NOMO-1 treated with dmso at 0.1 percent for 144 hours (cell line): ENCODE results near the gene SLC16A8.
"Not testable (repeated sequence)": the region's sequence is repeated elsewhere in the genome, so short reads cannot be mapped to it uniquely, and the experiment has no call there.

ENCODE experiments used
- DNase-seq: peaks from one replicate; lab custom pipeline; 2025; ENCODE audit not compliant: unreplicated experiment; lab: John Stamatoyannopoulos, UW

Gene SLC16A8

DNA sequence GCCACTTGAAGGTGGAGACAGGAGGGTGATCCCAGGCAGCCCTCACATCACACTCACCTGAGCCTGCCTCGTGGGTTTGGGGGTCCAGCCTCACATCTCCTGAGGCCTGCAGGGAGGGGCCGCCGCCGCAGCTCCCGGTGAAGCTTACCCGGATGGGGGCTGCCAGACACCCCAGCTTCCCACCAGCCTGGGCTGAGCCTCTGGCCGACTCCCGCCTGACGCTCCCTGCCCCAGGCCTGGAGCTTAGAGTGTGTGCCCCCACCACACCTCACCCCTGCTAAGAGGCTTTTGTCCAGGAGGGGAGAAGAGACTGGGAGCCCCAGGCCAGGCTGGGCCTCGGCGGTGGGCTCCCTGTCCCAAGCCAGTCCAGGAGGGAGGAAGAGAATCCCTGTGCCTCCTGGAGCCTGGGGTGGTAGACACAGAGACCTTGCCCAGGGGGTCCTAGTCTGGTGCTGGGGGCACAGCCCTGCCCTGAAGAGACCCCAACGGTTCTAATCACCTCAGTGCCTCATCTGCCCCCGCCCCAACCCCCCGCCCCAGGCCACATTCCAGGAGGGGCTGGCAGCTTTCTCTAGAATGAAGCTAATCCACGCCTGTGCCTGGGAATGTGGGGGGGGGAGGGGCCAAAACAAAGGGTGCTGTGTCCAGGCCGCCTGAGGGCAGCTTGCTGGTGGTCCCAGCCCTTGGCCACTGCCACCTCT, at the start of gene SLC16A8:
SLC16A8 (minus strand) TSS at position 254 of the 701 bp plus-strand sequence. CDS start 1,311 bp downstream, outside the sequence.
- DNase-seq: no peak

GRCh38 chr22:38133331-38133730, 49.3 kb upstream of the SLC16A8 start:
- no peak for DNase-seq

GRCh38 chr22:38132794-38133193, 48.8 kb upstream of the SLC16A8 start:
- no peak for DNase-seq

DNA sequence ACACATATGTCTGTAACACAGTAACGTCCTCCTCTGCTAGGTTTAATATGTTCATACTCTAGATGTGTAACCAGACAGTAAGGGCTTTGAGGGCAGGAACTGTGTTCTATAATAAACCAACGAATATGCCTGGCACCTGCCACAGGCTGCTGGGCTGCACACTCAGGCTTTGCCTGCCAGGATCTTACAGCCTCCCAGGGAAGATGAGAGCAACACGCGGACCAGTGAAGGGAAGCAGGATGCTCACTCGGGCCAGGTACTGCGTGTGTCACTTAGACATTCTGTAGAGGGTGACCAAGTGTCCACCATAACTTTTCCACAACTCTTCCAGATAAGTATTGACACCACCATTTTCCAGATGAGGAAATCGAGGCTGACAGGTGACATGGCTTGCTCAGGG, 48.2 kb upstream of the SLC16A8 start:
- DNase-seq: no peak

DNA sequence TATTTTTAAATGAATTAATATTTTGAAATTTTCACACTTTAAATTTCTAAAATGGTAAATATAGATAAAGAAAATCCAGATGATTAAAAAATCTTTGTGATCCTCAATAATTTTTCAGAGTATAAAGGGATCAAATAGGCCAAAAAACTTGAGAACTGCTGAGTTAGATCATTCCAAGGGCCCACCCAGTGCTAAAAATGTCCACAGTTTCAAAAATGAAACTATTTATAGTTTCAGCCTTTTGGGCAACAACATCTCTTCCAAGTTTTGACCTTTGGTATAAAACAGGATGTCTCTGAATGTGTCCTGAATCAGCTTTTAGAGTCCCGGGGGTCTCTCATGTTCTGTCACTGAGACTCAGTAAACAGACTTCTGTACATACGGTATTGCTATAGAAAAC, 47.4 kb upstream of the SLC16A8 start:
- no peak for DNase-seq

- DNase-seq: no peak
Measured at GRCh38 chr22:38129856-38130255, 45.9 kb upstream of the SLC16A8 start.

DNA sequence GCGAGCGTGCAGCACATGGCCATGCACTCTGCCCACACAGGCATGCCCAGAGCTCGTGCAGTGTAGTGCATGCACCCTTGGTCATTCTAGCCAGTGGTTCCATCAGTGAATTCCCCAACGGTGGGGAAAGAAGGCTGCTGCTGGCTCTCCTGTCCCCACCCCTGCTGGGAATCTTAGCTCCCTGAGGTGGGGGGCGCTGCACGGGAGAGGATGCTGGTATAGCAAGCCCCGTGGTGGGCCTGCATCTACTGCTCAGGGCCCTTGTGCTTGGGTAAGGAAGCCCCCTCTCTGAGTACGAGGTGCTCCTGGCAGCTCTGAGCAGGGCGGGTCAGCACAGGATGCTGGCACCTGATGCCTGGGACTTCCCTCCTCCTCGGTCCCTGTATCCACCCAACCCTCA, 45.0 kb upstream of the SLC16A8 start:
- no peak for DNase-seq

DNA sequence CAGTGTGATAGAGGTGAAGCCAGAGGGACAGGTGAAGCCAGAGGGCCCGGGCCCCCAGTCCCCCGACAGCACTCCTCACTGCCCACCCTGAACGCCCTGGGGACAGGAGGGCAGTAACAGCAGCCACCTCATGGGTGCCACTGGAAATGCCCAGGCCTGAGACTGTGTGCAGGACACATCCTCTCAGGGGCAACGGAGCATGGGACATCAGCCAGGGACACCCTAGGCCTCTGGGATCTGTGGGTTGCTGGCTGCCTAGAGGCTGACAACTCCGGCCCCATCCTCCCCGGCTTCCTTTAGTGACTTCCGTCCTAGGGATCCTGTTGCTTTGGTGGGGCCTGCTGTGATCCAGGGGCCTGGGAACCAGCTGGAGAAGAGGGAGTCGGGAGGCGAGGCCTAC, 43.9 kb upstream of the SLC16A8 start:
- DNase-seq: no peak

DNA sequence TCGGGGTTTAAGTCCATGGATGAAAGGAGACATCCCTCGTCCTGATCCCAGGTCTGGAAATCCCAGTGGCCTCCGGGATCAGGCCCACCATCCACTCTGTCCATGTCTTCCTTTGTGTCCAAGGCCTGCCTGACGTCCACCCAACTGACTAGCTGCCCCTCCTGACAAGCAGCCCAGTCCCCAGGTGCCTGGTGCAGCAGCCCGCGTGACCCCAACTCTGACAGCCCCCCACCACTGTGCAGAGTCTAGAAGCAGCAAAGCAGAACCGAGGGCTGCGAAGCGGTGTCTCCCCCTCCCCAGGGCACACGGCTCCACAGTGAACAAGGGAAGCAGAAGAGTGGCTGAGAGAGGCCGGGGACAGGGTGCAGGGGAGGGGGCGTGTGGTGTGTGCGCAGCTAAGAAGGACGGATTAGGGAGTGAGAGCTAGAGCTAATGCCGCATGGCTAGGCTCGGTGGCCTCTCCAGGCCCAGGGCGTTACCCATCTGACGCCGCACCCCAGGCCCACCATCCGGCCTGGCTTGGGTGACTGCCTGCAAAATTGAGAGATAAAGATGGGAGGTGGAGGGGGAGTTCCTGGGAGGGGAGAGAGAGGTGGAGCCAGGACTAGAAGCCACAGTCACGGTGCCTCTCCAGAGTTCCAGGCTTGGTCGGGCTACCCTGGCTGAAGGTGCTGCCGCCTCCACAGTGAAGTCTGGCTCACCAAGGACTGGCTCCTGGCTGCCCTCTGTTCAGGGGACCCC, 43.1 kb upstream of the SLC16A8 start:
- no peak for DNase-seq

GRCh38 chr22:38125751-38126201, 41.8 kb upstream of the SLC16A8 start:
- DNase-seq: no peak

DNA sequence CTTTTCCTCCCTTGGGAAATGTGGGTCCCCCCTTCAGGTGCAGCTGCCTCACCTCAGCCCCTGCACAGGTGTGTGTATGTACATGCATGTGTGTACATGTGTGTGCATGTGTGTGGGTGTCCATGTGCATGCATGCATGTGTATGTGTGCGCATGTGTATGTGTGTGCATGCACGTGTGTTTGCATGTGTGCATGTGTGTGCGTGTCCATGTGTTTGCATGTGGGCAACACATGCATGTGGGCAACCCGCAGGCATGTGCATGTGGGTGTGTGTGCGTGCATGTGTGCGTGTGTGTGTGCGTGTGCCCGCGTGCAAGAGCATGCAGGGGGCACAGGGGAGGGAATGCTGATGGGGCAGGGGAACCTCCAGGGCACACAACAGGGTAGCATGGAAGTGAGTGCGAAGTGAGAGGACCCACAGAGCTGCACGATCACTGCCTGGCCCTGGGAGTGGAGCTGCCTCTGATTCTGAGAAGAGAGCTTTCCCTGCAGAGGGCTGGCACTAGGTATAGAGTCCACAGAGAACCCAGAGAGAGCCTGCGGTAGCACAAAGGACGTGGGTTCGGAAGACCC, 41.1 kb upstream of the SLC16A8 start:
- DNase-seq: no peak

DNA sequence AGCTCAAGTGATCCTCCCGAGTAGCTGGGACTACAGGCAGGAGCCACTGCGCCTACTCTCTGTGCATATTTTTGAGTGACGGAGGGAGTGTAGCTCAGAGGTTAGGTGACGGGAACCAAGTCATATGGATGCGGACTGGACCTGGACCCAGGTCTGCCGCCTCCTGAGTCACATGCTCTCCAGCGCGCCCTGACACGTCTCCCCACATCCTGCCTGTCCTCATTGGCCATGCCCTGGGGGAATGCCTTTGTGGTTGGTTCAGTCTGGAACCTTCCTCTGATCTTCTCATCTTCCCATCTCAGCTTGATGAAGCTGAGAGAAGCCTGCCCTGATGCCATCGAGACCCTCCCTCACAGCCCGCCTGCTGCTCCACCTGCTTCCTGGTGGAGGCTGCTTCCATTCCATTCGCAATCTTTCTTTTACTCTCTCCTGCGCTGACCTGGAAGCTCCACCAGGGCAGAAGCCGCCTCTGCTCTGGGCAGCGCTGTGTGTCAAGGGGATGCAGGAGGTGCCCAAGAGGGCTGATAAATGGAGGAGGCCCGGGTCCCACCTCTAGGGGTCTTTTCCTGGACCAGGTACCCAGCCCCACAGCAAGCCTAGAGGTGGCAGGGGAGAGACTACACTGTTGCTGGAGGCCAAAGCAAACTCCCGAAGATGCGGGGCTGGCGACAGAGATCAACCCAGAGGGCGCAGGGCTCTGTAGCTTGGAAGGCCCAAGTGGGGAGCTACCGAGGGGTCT, 40.4 kb upstream of the SLC16A8 start:
- DNase-seq: no peak

- no peak for DNase-seq
Measured at GRCh38 chr22:38122616-38123015, 38.6 kb upstream of the SLC16A8 start.

DNA sequence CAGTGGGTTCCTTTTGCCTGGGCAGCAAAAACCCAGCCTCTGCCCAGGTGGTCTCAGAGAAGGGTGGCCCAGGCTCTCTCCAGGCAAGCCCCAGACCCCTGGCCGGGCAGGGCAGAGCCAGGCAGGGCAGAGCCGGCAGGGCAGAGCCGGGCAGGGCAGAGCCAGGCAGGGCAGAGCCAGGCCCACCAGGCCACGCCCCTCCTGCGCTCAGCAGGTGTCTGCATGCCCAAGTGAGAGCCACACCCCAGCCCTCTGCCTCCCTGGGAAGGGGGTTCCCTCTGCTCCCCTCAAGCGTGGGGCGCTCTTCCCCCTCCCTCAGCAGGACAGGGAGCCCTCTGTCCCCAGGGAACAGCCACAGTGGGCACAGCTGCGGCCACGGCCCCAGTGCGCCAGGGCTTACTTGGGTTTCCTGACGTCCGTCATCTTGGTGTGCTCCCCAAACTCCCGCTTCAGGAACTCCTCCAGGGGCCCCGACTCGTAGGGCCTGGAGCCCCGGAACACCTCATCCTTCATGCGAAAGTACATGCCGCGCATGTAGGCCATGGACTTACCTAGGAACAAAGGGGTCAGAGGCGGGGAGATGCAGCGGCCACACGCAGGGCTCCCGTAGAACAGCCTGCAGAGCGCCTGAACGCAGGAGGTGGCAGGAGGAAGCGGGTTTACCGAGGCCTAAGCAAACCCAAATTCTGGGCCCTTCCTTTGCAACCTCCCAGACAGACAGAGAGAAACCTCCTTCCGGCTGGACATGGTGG, 36.6 kb upstream of the SLC16A8 start:
- DNase-seq: no peak

DNA sequence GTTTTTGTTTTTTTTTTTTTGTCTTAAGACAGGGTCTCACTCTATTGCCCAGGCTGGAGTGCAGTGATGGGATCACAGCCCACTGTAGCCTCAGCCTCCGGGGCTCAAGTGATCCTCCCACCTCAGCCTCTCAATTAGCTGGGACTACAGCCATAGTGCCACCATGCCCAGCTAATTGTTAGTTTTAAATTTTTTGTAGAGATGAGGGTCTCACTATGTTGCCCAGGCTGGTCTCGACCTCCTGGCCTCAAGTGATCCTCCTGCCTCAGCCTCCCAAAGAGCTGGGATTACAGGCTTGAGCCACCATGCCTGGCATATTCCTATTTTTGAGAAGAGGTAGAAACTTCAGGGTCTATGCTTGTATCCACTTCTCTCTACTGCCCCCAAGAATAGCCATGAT, 34.8 kb upstream of the SLC16A8 start:
- DNase-seq: not testable (repeated sequence)

GRCh38 chr22:38118182-38118581, 34.2 kb upstream of the SLC16A8 start:
- DNase-seq: no peak

- not testable (repeated sequence) for DNase-seq
Measured at GRCh38 chr22:38117556-38117955, 33.6 kb upstream of the SLC16A8 start.

DNA sequence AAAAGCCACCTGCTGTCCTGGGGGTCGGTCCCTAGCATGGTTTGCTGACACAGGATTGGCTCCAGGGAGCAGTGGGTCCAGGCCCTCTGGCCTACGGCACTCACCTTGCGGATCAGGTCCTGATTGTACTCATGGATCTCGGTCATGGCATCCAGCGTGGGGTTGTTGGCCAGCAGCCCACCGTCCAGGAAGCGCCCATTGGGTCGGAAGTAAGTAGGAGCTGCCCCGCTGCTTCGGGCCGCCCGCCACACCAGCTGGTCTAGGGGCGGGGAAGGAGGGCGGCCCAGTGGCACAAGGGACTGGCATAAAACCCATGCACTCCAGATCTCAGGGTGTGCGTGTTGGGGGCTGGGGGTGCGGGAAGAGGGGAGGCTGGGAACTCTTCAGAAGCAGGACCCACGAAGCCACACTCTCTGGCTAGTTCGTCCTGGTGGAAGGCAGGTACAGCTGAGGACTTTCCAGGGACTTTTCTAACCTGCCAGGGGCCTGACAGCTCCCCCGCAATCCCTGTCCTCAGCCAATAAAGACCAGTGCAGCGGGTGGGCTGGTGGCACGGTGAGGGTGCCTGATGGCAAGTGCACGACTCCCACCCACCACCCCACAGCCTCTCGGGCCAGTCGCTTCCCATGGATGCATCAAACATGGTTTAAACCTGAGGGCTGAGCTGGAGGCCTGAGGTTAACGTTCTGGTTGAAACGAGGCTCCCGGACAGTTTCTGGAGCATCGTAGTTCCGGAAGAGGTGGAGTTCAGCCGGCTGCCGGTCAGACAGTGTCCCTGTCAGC, 31.6 kb upstream of the SLC16A8 start:
- no peak for DNase-seq

GRCh38 chr22:38114484-38115398, 30.8 kb upstream of the SLC16A8 start:
- DNase-seq: peak; percentile 60
